ENCODE measurements around the gene IQCC.

Gene IQCC

GRCh38 chr1:32195972-32196823 is 9.3 kb upstream of the IQCC start:
- DNase-seq (ENCODE audit: low read depth) = no peak

- no peak for DNase-seq (ENCODE audit: low read depth)
Measured at GRCh38 chr1:32197074-32197473, 8.4 kb upstream of the IQCC start.

- DNase-seq (ENCODE audit: low read depth) = no peak
Measured at GRCh38 chr1:32197837-32198236, 7.6 kb upstream of the IQCC start.

GRCh38 chr1:32198237-32199042 is 7.0 kb upstream of the IQCC start:
- DNase-seq (ENCODE audit: low read depth) = no peak

GRCh38 chr1:32199043-32199716 is 6.3 kb upstream of the IQCC start:
- DNase-seq (ENCODE audit: low read depth) = no peak

GRCh38 chr1:32199717-32200072 is 5.8 kb upstream of the IQCC start:
- no peak for DNase-seq (ENCODE audit: low read depth)

- no peak for DNase-seq (ENCODE audit: low read depth)
Measured at GRCh38 chr1:32200226-32201010, 5.1 kb upstream of the IQCC start, which contains the start of gene CCDC28B. TSS of gene CCDC28B (plus strand) at chr1:32200595. CDS start at chr1:32201936, 1,341 bp downstream.

- no peak for DNase-seq (ENCODE audit: low read depth)
Measured at GRCh38 chr1:32201011-32201855, 4.2 kb upstream of the IQCC start.

GRCh38 chr1:32204943-32205361 is 519 bp upstream of the IQCC start:
- DNase-seq (ENCODE audit: low read depth) = no peak

- DNase-seq (ENCODE audit: low read depth) = no peak
Measured at GRCh38 chr1:32208469-32208868, 3.0 kb downstream of the IQCC start.

GRCh38 chr1:32208891-32209328 is 3.4 kb downstream of the IQCC start, which contains the start of gene DCDC2B:
TSS of gene DCDC2B (plus strand) at chr1:32209089. CDS start at chr1:32209094, 5 bp downstream.
- DNase-seq (ENCODE audit: low read depth) = no peak

GRCh38 chr1:32215629-32216480 is 10.4 kb downstream of the IQCC start:
- no peak for DNase-seq (ENCODE audit: low read depth)

GRCh38 chr1:32216566-32216965 is 11.1 kb downstream of the IQCC start:
- DNase-seq (ENCODE audit: low read depth) = no peak

GRCh38 chr1:32219022-32219421 is 13.6 kb downstream of the IQCC start:
- DNase-seq (ENCODE audit: low read depth) = no peak

- no peak for DNase-seq (ENCODE audit: low read depth)
Measured at GRCh38 chr1:32220746-32221580, 15.5 kb downstream of the IQCC start.

GRCh38 chr1:32221581-32221979 is 16.1 kb downstream of the IQCC start:
- DNase-seq (ENCODE audit: low read depth) = no peak

- DNase-seq (ENCODE audit: low read depth) = peak; percentile 79
Measured at GRCh38 chr1:32221980-32222755, 16.7 kb downstream of the IQCC start, which contains the start of the genes EIF3I and TMEM234. TSS of gene EIF3I (plus strand) at chr1:32222407. CDS start at chr1:32222442, 35 bp downstream. TSS of gene TMEM234 (minus strand) at chr1:32222353. CDS start at chr1:32222322, 31 bp downstream.

- no peak for DNase-seq (ENCODE audit: low read depth)
Measured at GRCh38 chr1:32223683-32224082, 18.2 kb downstream of the IQCC start.

All from fibroblast of the conjunctiva (primary cell).